ENCODE results near the gene ANTKMT. TPM values are rescaled to one million over a fixed set of nuclear protein-coding genes. Genes with fewer than 3 reads are reported as not detected.

ANTKMT gene
- total and polyA plus RNA-seq, 4 donors = 14.0 to 29.7 (median 19.7) TPM

DNA sequence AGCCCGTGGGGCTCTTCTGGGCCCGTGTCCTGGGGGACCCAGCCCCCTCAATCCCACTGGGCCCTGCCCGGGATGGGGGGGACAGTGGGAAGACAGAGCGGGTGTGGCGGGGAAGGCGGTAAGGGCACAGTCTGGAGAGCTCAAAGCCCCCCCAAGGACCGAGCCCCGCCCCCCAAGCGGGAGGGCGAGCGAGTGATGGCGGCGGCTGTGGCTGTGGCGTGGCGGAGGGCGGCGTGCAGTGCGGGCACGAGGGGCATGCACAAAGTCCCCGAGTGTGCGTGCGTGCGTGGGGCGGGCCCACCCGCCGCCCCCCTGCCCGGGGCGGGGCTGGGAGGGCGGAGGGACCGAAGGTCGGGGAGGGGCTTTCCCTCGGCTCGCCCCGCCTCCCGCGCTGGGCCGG lies 27.2 kb upstream of the ANTKMT start:
- no peak overlapping the region for H3K27ac ChIP-seq (ENCODE audit: low read depth in 1 of 2, low read length in 2 of 2)
- H3K9ac ChIP-seq (ENCODE audit: low read depth in 1 of 2, low read length in 2 of 2) = no peak overlapping the region
- H3K9me3 ChIP-seq (ENCODE audit: control insufficient read depth in 4 of 4, low read length in 3 of 4) = no peaks in the 10 kb centered on the region
- H3K36me3 ChIP-seq (ENCODE audit: control insufficient read depth in 4 of 4, insufficient read depth in 3 of 4, low read depth in 1 of 4, low read length in 3 of 4) = no peaks in the 10 kb centered on the region
- WGBS = 9% methylated on average over 37 of the region's 37 CpGs
- TF ChIP-seq JUND (IDR thresholded peaks at IDR 0.05) (no peak), NR2F2 (IDR thresholded peaks at IDR 0.05) (no peak), FOXA2 (IDR thresholded peaks at IDR 0.05) (no peak), HNF4A (conservative IDR thresholded peaks at IDR 0.05) (no peak), YY1 (IDR thresholded peaks at IDR 0.05) (no peak), RXRA (IDR thresholded peaks at IDR 0.05) (no peak), GABPA (IDR thresholded peaks at IDR 0.05 in 1 of 2, conservative IDR thresholded peaks at IDR 0.05 in 1 of 2) (no peak), TAF1 (conservative IDR thresholded peaks at IDR 0.05) (no peak), EGR1 (IDR thresholded peaks at IDR 0.05; ENCODE audit: low read depth in 2 of 2) (no peak), HNF4G (IDR thresholded peaks at IDR 0.05) (no peak), RAD21 (IDR thresholded peaks at IDR 0.05) (no peak)
- TF ChIP-seq, protein P1, sequence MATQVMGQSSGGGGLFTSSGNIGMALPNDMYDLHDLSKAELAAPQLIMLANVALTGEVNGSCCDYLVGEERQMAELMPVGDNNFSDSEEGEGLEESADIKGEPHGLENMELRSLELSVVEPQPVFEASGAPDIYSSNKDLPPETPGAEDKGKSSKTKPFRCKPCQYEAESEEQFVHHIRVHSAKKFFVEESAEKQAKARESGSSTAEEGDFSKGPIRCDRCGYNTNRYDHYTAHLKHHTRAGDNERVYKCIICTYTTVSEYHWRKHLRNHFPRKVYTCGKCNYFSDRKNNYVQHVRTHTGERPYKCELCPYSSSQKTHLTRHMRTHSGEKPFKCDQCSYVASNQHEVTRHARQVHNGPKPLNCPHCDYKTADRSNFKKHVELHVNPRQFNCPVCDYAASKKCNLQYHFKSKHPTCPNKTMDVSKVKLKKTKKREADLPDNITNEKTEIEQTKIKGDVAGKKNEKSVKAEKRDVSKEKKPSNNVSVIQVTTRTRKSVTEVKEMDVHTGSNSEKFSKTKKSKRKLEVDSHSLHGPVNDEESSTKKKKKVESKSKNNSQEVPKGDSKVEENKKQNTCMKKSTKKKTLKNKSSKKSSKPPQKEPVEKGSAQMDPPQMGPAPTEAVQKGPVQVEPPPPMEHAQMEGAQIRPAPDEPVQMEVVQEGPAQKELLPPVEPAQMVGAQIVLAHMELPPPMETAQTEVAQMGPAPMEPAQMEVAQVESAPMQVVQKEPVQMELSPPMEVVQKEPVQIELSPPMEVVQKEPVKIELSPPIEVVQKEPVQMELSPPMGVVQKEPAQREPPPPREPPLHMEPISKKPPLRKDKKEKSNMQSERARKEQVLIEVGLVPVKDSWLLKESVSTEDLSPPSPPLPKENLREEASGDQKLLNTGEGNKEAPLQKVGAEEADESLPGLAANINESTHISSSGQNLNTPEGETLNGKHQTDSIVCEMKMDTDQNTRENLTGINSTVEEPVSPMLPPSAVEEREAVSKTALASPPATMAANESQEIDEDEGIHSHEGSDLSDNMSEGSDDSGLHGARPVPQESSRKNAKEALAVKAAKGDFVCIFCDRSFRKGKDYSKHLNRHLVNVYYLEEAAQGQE (IDR thresholded peaks at IDR 0.05) = no peak
- TF ChIP-seq, protein P2, sequence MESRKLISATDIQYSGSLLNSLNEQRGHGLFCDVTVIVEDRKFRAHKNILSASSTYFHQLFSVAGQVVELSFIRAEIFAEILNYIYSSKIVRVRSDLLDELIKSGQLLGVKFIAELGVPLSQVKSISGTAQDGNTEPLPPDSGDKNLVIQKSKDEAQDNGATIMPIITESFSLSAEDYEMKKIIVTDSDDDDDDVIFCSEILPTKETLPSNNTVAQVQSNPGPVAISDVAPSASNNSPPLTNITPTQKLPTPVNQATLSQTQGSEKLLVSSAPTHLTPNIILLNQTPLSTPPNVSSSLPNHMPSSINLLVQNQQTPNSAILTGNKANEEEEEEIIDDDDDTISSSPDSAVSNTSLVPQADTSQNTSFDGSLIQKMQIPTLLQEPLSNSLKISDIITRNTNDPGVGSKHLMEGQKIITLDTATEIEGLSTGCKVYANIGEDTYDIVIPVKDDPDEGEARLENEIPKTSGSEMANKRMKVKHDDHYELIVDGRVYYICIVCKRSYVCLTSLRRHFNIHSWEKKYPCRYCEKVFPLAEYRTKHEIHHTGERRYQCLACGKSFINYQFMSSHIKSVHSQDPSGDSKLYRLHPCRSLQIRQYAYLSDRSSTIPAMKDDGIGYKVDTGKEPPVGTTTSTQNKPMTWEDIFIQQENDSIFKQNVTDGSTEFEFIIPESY (IDR thresholded peaks at IDR 0.05) = no peak
- TF ChIP-seq, protein P3, sequence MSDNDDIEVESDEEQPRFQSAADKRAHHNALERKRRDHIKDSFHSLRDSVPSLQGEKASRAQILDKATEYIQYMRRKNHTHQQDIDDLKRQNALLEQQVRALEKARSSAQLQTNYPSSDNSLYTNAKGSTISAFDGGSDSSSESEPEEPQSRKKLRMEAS (IDR thresholded peaks at IDR 0.05) = no peak
- H3K4me3 ChIP-seq (ENCODE audit: low read depth in 1 of 3, low read length in 3 of 3) = no peak overlapping the region
- H3K4me1 ChIP-seq (ENCODE audit: control insufficient read depth in 4 of 4, insufficient read depth in 4 of 4, low read length in 3 of 4) = peaks cover 11 to 26% (median 21%) of the 10 kb centered on the region in 4 donors
- H3K27me3 ChIP-seq (ENCODE audit: control insufficient read depth in 4 of 4, insufficient read depth in 4 of 4, low read length in 3 of 4) = peaks cover 2 to 12% (median 7%) of the 10 kb centered on the region in 4 donors
- DNase-seq (ENCODE audit: low spot score) = no peak

DNA sequence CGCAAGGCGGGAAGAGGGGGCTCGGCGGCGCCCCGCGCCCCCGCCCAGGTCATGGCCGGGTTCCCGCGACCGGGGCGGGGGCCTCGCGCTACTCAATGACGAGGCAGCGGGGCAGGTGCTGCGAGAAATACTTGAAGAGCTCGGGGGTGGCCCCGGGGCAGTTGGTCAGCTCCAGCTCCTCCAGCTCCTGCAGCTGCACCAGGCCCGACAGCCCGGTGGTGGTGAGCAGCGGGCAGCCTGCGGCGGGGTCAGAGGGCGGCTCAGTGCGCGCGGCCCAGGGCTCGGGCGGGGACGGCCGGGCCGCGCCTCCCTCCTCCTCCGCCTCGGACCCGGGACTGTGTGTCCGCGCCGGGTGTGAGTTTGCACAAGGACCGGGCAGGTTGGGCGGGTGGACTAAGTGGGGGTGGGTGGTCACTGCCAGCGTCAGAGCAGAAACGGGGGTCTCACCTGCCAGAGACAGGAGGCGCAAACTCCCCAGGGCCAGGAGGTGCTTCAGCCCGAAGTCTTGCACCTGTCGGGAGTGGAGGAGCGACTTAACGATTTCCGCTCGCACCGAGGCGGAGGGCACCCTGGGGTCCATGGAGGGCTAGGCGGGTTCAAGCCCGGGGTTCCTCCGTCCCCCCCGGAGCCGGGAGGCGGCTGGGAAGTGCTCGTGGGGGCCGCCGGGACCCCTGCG lies 26.6 kb upstream of the ANTKMT start:
- Histone ChIP-seq H3K4me1 (ENCODE audit: control insufficient read depth in 4 of 4, insufficient read depth in 4 of 4, low read length in 3 of 4) (peaks cover 6 to 20% (median 16%) of the 10 kb centered on the region in 4 donors), H3K27ac (ENCODE audit: low read depth in 1 of 2, low read length in 2 of 2) (no peak overlapping the region), H3K9me3 (ENCODE audit: control insufficient read depth in 4 of 4, low read length in 3 of 4) (no peaks in the 10 kb centered on the region), H3K27me3 (ENCODE audit: control insufficient read depth in 4 of 4, insufficient read depth in 4 of 4, low read length in 3 of 4) (peaks cover 2 to 12% (median 7%) of the 10 kb centered on the region in 4 donors), H3K4me3 (ENCODE audit: low read depth in 1 of 3, low read length in 3 of 3) (no peak overlapping the region), H3K36me3 (ENCODE audit: control insufficient read depth in 4 of 4, insufficient read depth in 3 of 4, low read depth in 1 of 4, low read length in 3 of 4) (no peaks in the 10 kb centered on the region), H3K9ac (ENCODE audit: low read depth in 1 of 2, low read length in 2 of 2) (no peak overlapping the region)
- TF ChIP-seq HNF4A (conservative IDR thresholded peaks at IDR 0.05) = no peak
- TF ChIP-seq, protein P4, sequence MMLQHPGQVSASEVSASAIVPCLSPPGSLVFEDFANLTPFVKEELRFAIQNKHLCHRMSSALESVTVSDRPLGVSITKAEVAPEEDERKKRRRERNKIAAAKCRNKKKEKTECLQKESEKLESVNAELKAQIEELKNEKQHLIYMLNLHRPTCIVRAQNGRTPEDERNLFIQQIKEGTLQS (IDR thresholded peaks at IDR 0.05) = no peak
- no peak for TF ChIP-seq NR2F2 (IDR thresholded peaks at IDR 0.05)
- no peak for TF ChIP-seq GABPA (IDR thresholded peaks at IDR 0.05 in 1 of 2, conservative IDR thresholded peaks at IDR 0.05 in 1 of 2)
- TF ChIP-seq, protein P2 (IDR thresholded peaks at IDR 0.05) = no peak
- no peak for TF ChIP-seq JUND (IDR thresholded peaks at IDR 0.05)
- no peak for TF ChIP-seq SP1 (IDR thresholded peaks at IDR 0.05)
- TF ChIP-seq FOXA1 (IDR thresholded peaks at IDR 0.05) = no peak
- TF ChIP-seq, protein P3 (IDR thresholded peaks at IDR 0.05) = no peak
- TF ChIP-seq HNF4G (IDR thresholded peaks at IDR 0.05) = no peak
- TF ChIP-seq RAD21 (IDR thresholded peaks at IDR 0.05) = no peak
- TF ChIP-seq, protein P1 (IDR thresholded peaks at IDR 0.05) = no peak
- no peak for TF ChIP-seq RXRA (IDR thresholded peaks at IDR 0.05)
- TF ChIP-seq EGR1 (IDR thresholded peaks at IDR 0.05; ENCODE audit: low read depth in 2 of 2) = no peak
- TF ChIP-seq YY1 (IDR thresholded peaks at IDR 0.05) = no peak
- no peak for TF ChIP-seq TAF1 (conservative IDR thresholded peaks at IDR 0.05)
- no peak for TF ChIP-seq FOXA2 (IDR thresholded peaks at IDR 0.05)
- DNase-seq (ENCODE audit: low spot score) = no peak
- WGBS = 4% methylated on average over 64 of the region's 64 CpGs

Data from liver (tissue), 9 donors.